Putamen (tissue), 1 donor: ENCODE results near the gene MRPS34.
"Not testable (repeated sequence)": the region's sequence is repeated elsewhere in the genome, so short reads cannot be mapped to it uniquely, and the experiment has no call there.

Source experiments
- DNase-seq: peaks from one replicate; pipeline ENCODE4 v3.0.0-alpha.2; 2016; ENCODE audit warnings: low spot score

MRPS34 gene

DNA sequence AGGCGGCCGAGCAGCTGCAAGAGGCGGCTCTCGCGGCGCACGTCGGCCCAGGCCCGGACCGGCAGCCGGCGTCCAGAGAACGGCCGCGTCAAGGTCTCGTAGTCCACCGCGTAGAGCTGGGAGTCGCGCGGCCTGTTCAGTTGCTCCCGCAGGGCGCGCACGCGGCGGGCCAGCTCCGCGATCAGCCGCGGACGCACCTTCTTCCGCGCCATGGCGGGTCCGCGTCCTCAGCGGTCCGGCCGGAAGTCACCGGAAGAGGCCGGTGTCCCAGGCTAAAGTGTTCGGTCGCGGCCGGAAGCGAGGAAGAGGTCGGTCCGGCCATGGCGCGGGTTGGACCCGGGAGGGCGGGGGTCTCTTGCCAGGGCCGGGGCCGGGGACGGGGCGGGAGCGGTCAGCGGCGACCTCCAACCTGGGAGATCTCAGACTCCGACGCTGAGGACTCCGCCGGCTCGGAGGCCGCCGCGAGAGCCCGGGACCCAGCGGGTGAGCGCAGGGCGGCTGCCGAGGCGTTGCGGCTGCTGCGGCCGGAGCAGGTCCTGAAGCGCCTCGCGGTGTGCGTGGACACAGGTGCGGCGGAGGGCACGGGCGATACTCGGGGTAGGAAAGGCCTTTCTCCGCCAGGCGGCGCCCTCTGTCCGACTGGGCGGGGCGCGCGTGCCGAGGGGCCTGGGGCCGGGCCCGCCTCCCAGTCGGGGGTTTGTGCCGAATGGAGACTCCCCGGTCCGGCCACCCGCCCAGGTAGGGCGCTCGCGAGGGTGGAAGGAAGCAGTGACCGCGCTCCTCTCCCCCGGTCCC is at the start of gene MRPS34:
Gene MRPS34 (minus strand): TSS at position 227 of the 795 bp plus-strand sequence. CDS start 15 bp downstream, at position 212.
- peak; percentile 83 for DNase-seq

DNA sequence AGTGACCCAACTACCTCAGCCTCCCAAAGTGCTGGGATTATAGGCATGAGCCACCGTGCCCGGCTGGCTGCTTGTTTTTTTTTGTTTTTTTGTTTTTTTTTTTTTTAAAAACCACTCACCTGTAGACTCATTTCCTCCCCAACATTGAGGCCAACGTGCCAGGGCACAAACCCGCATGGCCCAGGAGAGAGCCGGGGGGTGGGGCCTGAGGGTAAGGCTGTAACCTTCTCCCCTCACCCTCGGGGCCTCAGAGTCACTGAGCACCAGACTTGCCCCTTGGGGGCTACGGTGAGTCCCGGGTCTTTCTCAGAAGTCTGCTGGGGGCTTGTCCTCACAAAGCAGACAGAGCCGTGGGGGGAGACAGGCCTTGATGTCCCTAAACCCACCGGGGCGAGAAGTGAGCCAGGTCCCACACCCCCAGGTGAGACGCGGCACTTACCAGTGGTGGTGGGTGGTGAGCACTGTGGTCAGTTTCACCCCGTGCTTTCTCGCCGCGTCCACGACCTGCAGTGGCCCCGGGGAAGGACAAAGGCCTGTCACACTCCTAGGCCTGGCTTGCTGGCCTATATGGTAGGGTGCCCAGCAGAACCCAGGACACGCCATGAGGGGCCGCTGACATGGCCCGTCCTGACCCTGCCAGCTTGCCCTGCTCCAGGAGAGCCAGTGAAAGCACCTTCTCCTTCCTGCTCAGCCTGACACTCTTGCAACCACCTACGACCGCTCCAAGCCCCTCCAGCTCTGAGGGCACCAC is 49.1 kb upstream of the MRPS34 start:
- no peak for DNase-seq

DNA sequence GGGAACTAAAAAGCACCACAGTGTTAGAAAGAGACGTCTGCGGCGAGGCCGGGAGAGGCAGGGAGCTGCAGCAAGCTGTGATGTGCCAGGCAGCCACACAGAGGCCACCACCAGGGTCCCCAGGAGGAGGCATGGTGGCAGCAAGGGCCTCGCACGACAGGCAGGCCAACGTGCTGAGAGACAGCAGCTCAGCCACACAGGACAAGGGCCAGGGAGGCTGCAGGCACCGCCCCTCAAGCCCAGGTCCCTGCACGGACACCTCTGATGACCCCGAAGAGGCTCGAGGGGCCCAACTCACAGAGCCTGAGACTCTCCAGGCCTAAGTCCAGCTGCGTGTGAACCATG is 48.0 kb upstream of the MRPS34 start:
- DNase-seq = no peak

- DNase-seq = no peak
Measured at GRCh38 chr16:1820096-1820945, 47.4 kb upstream of the MRPS34 start.

DNA sequence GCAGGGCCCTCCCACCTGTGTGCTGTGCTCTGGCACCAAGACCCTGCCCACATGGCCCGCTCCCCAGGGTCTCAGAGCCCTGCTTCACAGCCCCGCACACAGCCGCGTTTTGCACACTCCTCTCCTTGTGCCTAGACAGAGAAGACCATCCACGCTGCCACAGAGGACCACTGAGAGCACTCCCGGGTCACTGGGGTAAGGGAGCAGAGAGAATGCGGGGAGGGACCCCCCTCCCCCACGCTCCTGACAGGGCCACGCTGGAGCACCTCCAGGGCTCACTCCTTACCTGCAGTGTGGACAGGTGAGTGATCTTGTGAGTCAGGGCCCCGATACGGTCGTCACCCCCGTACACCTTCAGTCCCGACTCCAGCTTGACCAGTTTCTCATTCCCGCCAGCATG is 46.7 kb upstream of the MRPS34 start:
- no peak for DNase-seq

DNA sequence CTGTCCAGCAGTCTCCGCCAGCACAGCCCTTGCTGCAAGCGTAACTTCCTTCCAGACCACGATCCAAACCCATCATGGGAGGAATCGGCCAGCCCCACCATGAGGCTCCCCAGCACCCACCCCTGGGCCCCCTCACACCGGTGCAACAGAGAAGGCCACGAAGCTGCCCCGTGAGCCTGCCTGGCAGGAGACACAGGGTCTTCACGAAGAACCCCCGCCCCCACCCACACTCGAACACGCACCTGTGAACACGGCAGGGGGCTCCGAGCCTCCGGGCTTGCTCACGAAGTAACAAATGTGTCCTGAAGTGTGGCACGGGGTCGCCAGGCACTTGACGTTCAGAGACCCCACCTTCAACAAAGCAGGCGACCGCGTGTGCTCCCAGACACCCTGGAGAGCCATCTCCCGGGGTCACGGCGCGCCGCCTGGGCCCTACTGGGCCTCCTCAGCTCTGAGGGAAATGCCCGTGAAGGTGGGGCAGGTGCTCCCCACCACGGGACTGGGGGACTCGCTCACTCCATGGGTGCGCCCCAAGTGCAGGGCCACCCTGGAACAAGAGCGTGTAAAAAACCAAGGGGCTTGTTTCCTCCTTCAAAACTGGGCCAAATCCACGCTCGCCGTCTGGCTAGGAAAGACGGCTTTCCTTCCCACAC is 46.1 kb upstream of the MRPS34 start:
- no peak for DNase-seq

GRCh38 chr16:1818204-1818872 is 45.4 kb upstream of the MRPS34 start:
- no peak for DNase-seq

DNA sequence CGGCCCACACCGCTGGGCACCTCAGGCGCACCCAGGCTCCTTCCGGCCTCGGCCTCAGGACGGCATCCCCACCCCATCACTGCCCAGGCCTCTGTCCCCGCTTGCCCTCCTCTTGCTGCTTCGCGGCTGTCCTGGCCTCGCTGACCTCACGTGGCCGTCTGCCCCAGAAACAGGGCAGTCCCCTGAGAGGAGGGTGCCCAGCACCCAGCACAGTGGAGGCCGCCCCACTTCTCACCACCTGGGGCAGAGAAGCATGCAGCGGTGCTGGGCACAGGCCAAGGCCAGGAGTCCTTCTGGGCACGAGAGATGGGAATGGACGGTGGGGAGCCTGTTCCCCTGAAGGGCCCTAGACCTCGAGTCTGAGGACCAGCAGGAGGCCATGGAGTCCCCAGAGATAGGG is 44.8 kb upstream of the MRPS34 start:
- DNase-seq = no peak

DNA sequence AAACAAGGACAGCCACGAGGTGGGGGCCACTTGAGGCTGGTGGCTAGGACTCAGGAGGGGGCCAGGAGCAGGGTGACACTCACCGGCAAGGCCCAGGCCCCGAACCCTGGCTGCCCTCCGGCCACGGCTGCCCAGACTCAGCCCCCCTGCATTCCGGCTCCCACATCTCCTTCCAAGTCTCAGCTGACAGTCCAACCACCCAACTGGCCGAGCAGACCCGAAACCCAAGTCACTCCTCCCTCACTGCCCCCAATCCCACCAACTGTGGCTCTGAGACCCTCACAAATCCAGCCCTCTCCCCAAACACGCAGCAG is 44.3 kb upstream of the MRPS34 start:
- no peak for DNase-seq

DNA sequence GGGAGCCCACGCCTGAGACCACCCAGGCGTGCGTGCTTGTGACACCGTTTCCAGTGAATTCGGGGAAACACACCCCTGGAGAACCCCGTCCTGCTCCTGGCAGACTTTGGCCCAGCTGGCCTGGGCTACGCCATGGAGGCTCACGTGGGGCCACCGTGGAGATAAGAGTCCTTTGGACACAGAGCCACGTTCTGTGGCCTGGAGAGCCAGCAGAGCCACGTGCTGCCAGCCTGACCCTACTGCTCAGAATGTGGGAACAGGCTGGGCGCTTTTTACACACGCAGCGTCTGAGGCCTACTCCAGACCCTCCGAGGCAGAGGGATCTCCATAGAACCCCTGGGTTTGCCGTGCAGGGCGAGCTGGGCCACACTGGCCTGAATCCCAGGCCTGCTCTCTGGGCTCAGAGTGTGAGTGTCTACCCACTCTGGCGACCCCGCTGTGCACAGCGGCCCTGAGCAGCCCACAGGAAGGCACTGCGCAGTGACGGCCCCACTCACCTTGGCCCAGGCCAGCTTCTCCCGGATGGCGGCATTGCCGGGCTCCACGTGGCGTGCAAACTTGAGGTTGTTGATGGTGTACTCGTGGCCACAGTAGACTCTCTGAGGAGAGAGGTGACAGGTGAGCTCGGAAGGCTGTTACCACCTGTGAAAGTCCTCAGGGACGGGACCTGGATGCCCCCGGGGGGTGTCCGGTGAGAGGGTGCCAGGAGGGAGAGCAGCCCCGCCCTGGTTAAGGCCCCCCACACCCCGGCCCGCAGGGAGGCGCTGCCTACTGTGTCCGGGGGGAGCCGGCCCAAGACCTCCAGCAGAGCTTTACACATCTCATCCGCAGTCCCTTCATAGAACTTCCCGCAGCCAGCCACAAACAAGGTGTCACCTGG is 43.7 kb upstream of the MRPS34 start:
- no peak for DNase-seq

DNA sequence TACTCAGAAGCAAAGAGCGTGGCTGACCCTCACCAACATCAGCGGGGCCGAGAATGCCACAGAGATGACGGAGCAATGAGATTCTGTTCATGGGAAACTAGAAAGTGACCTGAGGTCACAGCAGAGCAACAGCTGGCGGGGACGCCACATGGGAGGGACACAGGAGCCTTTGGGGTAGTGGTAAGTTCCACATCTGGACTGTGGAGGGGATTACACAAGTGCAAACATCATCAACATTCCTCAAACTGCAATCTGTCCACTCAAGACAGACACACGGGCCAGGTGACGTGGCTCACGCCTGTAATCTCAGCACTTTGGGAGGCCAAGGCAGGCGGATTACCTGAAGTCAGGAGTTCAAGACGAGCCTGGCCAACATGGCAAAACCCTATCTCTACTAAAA is 42.5 kb upstream of the MRPS34 start:
- no peak for DNase-seq

DNA sequence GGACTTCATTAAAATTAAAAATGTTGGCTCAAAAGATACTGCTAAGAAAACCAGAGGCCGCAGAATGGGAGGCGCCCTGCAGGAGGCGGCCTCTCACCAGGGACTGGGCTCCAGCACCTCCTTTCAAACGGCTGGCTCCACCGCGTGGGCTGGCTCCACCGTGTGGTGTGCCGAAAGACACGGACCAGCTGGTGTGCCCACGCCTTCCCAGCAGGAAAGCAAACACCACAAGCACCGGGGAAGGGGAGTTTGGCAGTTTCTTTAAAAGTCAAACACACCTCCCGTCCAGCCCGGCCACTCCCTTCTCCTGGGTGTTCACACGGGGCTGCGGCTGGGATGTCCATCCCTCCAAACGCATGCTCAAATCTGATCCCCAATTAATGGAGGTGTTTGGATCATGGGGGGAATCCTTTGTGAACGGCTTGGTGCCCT is 39.8 kb upstream of the MRPS34 start:
- DNase-seq = no peak

DNA sequence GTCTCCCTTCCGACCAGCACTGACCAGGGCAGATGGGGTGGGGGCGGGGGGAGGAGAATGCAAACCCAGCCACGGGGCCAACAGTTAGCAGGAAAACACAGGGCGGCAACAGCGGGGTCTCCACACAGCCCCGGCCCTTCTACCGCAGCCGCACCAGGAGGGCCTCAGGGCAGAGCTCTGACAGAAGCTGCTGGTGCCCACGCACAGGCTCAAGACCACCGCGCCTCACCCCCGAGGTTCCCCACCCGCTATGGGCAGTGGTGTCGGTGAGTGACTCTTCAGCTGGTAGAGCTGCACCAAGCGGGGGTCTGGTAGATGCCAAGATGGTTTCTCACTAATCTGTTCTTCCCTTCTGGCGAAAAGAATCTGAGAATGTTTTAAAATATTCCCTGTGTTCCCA is 37.6 kb upstream of the MRPS34 start:
- DNase-seq = no peak

GRCh38 chr16:1810106-1810505 is 37.2 kb upstream of the MRPS34 start:
- no peak for DNase-seq

DNA sequence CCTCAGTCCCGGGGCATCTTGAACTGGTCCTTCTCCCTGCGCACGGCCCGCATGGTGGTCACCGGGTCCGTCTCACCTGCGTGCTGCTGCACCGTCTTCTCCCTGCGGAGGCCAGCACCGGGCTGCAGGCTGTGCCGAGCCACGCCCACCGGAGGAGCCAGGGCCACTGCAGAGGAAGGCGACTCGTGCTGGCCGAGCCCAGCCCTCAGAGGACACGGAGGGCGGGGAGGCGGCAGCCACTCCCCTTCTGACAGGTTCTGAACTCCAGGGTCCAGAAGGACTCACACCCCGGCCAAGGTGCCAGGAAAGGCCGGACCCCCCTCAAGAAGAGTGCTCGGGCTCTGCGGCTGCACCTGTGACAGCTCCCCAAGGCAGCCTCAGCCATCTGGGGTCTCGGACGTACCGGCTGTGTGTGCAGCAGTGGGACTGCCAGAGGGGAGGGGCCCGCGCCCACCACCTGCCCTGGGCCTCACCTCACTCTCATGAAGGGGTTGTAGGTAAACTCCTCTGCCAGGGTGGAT is 36.4 kb upstream of the MRPS34 start:
- DNase-seq = no peak

GRCh38 chr16:1808691-1809090 is 35.8 kb upstream of the MRPS34 start:
- no peak for DNase-seq

DNA sequence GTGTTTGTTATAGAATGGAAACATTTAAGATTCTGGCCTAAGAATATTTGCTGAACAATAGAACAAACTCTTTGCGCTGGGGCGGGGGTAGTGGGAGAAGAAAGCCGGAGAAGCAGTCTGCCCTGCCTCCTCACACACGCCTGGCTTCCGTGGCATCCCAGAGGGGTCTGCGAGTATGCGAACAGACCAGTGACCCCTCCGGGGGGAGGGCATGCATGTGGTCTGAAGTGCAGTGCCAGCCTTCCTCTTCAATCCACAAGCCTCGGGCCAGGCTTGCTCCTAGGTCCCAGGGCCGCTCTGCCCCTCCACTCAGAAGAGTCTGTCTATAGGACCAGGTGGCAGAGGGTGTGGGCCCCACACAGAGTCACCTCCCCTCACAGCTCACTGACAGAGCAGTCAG is 34.7 kb upstream of the MRPS34 start:
- no peak for DNase-seq

DNA sequence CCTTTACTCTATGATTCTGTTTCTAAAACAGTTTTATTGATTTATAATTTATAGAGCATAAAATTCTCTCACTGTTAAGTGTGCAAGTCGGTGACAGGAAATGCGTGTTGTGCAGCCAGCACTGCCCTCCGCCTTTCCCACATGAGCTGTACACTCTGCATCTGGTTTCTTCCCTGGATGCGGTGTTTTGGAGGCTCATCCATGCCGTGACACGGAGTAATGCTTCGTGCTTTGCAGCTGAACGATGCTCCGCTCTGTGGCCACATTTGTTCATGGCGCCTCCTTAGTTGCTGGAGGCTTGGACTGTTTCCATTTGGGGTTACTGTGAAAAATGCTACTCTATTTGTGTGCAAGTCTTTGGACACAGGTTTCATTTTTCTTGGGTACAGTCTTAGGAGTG is 27.8 kb upstream of the MRPS34 start:
- no peak for DNase-seq

- not testable (repeated sequence) for DNase-seq
Measured at GRCh38 chr16:1799263-1799662, 26.3 kb upstream of the MRPS34 start.

DNA sequence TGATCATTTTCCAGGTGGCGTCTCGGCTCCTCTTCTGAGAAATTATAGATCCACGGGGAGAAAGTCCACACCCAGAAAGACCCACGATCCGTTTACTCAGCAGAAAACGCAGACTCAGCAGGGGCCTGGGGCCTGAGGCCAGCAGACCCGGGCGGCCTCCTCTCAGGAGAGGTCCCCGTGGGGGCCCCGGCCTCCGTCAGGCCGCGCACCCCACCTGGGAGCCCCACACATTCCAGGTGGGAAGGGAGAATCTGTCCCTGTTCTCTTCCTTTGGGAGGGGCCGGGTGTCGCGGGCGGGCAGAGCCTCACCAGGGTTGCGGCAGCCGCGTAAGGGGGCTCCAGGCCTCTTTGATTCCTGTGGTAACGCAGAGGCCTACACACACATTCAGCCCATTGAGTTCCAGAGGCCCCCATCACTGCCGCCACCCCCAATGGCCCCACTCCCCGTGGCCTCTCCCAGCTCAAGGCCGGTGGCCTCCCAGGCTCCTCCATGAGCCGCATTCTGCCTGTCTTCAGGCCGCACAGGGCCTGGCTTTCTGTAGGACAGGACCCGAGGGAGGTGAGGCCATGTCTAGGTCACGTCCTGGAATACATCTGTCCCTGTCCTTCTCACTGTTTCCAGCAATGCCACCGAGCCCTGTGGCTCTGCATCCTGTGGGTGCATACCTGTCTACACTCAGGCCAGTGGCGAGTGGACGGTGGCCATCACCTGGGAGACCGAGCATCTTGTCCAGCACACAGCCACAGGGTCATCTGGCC is 22.2 kb upstream of the MRPS34 start:
- no peak for DNase-seq
